Colonic mucosa (tissue), 4 donors: ENCODE data around the gene LMCD1. TPM values are rescaled to one million over a fixed set of nuclear protein-coding genes. Genes with fewer than 3 reads are reported as not detected.

Experiments used
- DNase-seq: peaks from one replicate; pipeline ENCODE4 v3.0.0-alpha.2; 2020
- H3K27ac ChIP-seq: fragments of 200-600 bp; one replicate; pipeline ENCODE4 v1.8.0; 2021
- H3K27me3 ChIP-seq: fragments of 200-600 bp; one replicate; pipeline ENCODE4 v1.8.0; 2021
- H3K36me3 ChIP-seq: fragments of 200-600 bp; one replicate; pipeline ENCODE4 v1.8.0; 2021
- H3K4me1 ChIP-seq: fragments of 200-600 bp; one replicate; pipeline ENCODE4 v1.8.0; 2021; ENCODE audit warnings: mild to moderate bottlenecking
- H3K4me3 ChIP-seq: fragments of 200-600 bp; one replicate; pipeline ENCODE4 v1.8.0; 2021
- H3K9ac ChIP-seq, 2 donors: one replicate each; pipeline ENCODE4 v1.7.0; 2013; ENCODE audit warnings: control low read depth in 2 of 2, low read depth in 2 of 2, low read length in 2 of 2
- H3K9me3 ChIP-seq: fragments of 200-600 bp; one replicate; pipeline ENCODE4 v1.8.0; 2021
- CTCF ChIP-seq: fragments of 200-600 bp; IDR thresholded peaks from one replicate; pipeline ENCODE4 v1.8.0; 2022; ENCODE audit warnings: antibody characterized with exemption, mild to moderate bottlenecking
- intact Hi-C: fragments of 100-400 bp; cut with DNase I; formaldehyde crosslinking; loops from one replicate; pipeline ENCODE4 v1.14.1; 2022
- total RNA-seq, 2 donors: library from RNA; stranded (reverse); fragmentation: NEBNext Ultra II Directional in 1 of 2; extraction: Animal tissue kit (Norgen Biotek cat#: 25700) in 1 of 2; gene quantifications; one replicate each; pipeline ENCODE4 v1.2.1, GENCODE V29; 2021
- donor health status: healthy.
- donor health status: DM: no; HTN: no; CAD: no.
- donor health status: DM: no; HTN: no; CAD: no.

The LMCD1 gene
- total RNA-seq, 2 donors from 2014 or later: 5.5 to 7.6 TPM

DNA sequence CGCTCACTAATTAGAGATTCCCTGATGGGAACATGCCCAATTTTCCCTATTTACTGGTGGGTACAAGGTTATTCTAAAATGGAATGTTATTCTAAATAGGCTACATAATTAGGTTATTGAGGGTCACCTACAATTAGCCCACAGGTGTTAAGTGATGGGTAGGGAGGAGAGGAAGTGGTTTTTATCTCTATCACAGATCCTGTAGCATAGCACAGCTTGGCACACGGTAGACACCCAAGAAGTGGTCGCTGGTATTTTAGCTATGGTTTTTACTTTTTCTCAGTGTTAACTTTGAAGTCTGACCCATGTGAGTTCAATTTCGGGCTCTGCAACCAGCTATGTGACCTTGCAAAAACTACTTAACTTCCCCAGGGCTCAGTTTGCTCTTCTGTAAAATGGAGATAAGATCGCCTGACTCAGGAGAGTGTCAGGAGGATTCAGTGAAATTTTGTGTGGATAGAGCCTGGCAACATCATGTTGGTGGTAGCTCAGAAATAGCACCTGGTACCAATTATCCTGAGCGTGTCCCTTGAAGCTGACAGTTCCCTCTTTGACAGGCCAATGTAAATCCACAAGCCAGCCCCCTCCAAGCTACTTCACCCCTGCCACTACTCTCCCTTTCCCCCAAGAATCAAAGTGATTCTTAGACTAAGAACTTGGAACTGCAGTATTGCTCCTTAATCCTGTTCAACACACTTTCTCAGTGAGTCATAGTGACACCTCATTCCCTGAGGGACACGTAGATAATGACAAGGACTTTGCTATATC lies 8.7 kb upstream of the LMCD1 start:
- H3K4me1 ChIP-seq: no peaks in the 10 kb centered on the region
- H3K27ac ChIP-seq: no peak overlapping the region
- no peak for TF ChIP-seq CTCF
- no peaks in the 10 kb centered on the region for H3K36me3 ChIP-seq
- H3K27me3 ChIP-seq: no peaks in the 10 kb centered on the region
- H3K4me3 ChIP-seq: no peak overlapping the region
- no peak for DNase-seq
- intact Hi-C loops: no loop called here
- no peaks in the 10 kb centered on the region for H3K9me3 ChIP-seq
- no peak overlapping the region for H3K9ac ChIP-seq

GRCh38 chr3:8493744-8494143 lies 7.9 kb upstream of the LMCD1 start:
- Histone ChIP-seq H3K9me3 (no peaks in the 10 kb centered on the region), H3K36me3 (no peaks in the 10 kb centered on the region), H3K27me3 (no peaks in the 10 kb centered on the region), H3K9ac (no peak overlapping the region), H3K4me1 (no peaks in the 10 kb centered on the region), H3K4me3 (no peak overlapping the region), H3K27ac (no peak overlapping the region)
- no peak for TF ChIP-seq CTCF
- intact Hi-C loops: no loop called here
- DNase-seq: no peak

DNA sequence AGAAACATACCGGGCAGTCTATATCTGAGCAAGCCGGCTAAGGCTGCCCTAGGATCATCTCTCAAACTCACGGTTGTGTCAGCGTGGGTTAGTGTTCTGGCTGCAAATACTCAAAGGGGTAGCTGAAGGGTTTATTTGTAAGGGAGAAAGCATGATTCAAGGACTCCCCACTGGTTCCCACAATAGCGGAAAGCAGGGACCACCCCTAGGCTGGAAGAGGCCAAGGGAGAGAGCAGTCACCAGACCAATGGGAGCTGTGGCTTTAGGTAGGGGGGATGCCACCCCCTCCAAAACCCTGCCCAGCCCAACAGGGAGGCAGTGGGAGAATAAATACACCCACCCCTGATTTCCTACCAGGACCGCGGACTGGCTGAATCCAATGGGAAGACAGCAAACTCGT lies 7.3 kb upstream of the LMCD1 start:
- H3K4me1 ChIP-seq: no peaks in the 10 kb centered on the region

DNA sequence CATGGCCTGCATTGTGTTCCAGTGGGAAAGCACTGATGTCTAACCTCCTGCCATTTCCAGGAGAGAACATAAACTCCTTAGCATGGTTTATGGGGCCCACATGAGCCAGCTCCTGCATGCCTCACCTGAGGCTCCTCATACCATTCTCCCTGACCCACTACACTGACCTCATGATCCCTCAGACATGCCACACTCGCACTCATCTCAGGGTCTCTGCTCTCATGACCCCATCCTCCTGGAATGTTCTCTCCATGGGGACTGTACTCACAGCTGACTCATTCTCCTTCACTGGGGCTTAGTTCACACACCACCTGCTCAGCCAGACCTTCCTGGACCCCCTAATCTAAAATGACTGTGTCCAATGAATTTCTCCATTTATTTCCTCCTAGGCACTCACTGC lies 4.0 kb upstream of the LMCD1 start:
- no peak overlapping the region for H3K27ac ChIP-seq
- intact Hi-C loops: no loop called here
- H3K9ac ChIP-seq: no peak overlapping the region
- H3K9me3 ChIP-seq: no peaks in the 10 kb centered on the region
- no peaks in the 10 kb centered on the region for H3K4me1 ChIP-seq
- no peaks in the 10 kb centered on the region for H3K36me3 ChIP-seq
- no peak overlapping the region for H3K4me3 ChIP-seq
- H3K27me3 ChIP-seq: no peaks in the 10 kb centered on the region
- DNase-seq: no peak
- no peak for TF ChIP-seq CTCF

More for the DNA sequence above, 7.3 kb upstream of the LMCD1 start:
- no peak overlapping the region for H3K9ac ChIP-seq
- no peak overlapping the region for H3K4me3 ChIP-seq
- TF ChIP-seq CTCF: no peak
- H3K36me3 ChIP-seq: no peaks in the 10 kb centered on the region
- no peak for DNase-seq
- H3K27me3 ChIP-seq: no peaks in the 10 kb centered on the region
- intact Hi-C loops: no loop called here
- H3K9me3 ChIP-seq: no peaks in the 10 kb centered on the region
- H3K27ac ChIP-seq: no peak overlapping the region

DNA sequence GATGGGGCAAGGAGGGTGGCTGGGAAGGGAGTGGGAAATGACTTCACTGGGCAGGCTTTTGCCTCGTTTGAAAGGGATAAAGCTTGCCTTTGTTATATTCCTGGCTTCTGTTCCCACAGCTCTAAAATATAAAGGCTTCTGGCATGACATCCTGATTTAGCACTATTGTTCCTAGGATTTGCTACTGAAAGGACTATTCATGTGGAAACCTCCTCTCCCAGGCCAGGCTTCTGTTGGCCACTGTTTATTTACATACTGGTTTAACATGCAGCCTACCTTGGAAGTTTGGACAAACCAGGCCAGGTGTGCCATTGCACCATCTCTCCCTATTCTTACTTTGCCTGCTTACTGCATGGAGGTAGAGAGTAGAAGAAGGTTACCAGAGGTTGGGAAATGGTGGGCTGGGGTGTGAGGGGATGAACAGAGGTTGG lies 2.4 kb upstream of the LMCD1 start:
- Histone ChIP-seq H3K4me3 (no peak overlapping the region), H3K9ac (no peak overlapping the region), H3K36me3 (no peaks in the 10 kb centered on the region), H3K27me3 (no peaks in the 10 kb centered on the region), H3K27ac (no peak overlapping the region), H3K9me3 (no peaks in the 10 kb centered on the region), H3K4me1 (no peaks in the 10 kb centered on the region)
- no peak for DNase-seq
- no peak for TF ChIP-seq CTCF
- intact Hi-C loops: no loop called here
